Limb (tissue), 2 donors: ENCODE measurements around the gene GLIS1.

ENCODE experiments used
- DNase-seq, 2 donors: peaks; one replicate each; pipeline ENCODE4 v3.0.0-alpha.2; 2016; ENCODE audit errors: extremely low spot score in 2 of 2

GLIS1 gene

GRCh38 chr1:53511323-53511932 lies 227.5 kb downstream of the GLIS1 start:
- no peak for DNase-seq

DNA sequence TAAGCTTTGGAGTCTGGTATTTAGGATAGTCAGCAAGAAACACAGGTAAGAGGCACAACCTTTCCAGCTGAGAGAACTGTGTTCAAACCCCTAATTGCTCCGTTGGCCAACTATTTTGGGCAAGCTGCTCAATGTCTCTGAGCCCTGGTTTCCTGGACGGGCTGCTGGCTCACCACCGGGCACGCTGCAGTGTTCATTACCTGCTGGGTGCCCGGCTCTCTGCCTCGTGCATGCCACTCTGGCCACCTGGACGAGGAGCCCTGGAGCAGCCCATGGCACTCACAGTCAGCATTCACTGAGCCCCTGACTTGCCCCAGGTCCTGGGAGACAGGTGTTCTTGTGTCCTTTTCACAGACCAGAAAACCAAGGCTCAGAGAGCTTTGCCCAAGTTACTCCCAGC lies 228.7 kb downstream of the GLIS1 start:
- no peak for DNase-seq

GRCh38 chr1:53509775-53510174 lies 229.2 kb downstream of the GLIS1 start:
- DNase-seq = no peak

DNA sequence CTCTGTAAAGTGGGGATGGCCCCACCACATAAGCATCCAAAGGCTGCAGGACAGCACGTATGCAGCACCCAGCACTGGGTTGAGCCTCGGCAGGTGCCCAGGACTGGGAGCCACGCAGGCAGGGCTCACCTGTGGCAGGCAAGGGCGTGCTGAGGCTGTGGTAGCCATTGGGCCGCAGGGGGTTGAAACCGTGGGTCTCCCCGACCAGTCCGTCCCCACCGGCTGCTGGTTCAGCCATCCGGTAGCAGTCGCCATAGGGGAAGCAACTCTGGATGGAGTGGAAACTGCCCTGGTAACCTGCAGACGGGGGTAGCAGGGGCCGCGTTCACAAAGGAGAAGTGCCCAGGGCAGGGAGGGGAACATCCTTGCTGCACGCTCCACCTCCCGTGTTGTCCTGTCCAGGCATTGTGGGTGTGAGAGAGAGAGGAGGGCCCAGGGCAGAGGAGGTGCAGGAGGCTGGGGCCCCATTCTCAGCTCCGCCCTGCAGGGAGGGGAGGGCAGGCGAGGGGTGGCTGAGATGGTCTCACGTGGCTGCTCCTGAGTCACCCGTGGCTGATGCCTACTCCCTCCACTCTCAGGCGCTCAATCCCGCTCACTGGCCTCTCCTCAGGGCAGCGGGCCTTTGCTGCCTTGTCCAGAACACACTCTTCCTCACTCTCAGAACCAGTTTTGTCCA lies 229.8 kb downstream of the GLIS1 start:
- no peak for DNase-seq

DNA sequence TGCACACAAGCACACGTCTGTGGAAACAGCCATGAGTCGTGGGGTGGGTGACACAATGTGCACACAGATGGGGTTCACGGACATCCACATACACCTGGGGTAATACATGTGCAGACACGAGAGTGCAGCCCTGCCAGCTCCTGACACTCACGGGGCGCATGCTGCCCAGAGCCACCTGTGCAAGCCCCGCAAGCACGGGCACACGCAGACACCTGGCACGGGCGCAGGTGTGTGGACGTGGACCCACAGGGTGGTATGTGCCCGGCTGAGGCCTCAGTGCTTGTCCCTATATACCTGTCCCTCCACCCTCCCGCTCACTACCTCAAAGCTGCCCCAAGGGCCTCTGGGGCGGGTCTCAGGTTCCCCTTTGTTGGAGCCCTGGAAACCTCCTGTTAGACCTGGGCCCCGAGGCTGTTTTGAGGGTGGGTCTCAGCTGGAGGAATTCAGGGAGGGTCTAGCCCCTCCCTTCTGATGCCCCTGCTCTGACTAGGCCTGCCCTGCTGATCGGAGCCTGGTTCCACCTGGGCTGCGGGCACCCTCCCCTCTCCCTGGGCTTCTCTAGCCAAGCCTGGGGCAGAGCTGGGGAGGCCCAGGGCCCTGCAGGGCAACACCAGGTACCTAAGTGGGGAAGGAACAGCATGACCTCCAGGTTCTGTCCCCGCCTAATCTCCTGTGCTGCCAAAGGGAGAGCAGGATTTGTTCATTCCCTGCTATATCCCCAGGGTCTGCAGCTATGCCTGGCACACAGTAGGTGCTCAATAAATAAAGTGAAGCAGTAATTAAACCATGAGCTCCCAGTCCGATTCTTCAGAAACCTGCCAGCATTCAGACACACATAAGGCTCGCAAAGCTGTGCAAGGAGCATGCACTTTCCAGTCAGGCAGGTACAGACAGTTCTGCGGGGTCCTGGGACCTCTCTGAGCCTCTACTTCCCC lies 230.6 kb downstream of the GLIS1 start:
- DNase-seq = no peak

- DNase-seq = no peak
Observed at GRCh38 chr1:53507116-53507820, 231.7 kb downstream of the GLIS1 start.

GRCh38 chr1:53506355-53507050 lies 232.5 kb downstream of the GLIS1 start:
- no peak for DNase-seq

DNA sequence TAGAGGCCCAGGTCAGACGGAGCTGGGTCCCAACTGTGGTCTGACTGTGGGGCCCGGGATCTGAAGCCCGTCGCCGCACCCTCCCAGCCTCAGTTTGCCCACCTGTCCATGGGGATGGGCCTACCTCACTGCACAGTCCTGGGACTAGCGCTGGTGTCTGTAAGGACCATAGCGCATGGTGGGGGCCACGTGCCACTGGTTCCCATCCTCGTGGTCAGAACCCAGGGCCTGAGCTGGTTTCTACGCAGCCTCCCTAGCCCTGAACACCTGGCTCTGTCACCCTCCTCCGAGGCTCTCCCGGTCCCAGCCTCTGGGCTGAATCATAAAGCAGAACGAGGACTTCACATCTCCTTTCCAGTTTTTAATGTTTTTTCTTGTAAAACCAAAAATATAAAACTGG lies 233.1 kb downstream of the GLIS1 start:
- no peak for DNase-seq

DNA sequence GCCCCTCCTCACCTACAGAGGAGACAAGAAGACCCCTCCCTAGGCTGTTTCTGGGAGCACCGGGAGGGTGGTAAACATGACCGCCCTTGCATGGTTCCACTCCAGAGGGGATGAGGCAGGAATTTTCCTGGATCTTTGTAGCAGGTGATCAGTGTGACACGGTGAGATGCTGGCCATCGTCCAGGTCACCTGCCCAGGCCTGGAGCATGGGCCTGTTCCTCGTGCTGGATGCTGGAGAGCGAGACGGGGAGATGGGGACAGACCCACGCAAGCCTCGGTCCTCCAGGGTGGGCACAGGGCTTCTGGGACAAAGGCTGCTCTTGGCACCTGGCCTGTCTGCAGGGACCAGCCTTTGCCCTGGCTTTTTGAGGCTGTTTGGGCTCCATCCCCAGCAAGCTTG lies 233.6 kb downstream of the GLIS1 start:
- no peak for DNase-seq

GRCh38 chr1:53504901-53505300 lies 234.1 kb downstream of the GLIS1 start:
- DNase-seq = no peak

DNA sequence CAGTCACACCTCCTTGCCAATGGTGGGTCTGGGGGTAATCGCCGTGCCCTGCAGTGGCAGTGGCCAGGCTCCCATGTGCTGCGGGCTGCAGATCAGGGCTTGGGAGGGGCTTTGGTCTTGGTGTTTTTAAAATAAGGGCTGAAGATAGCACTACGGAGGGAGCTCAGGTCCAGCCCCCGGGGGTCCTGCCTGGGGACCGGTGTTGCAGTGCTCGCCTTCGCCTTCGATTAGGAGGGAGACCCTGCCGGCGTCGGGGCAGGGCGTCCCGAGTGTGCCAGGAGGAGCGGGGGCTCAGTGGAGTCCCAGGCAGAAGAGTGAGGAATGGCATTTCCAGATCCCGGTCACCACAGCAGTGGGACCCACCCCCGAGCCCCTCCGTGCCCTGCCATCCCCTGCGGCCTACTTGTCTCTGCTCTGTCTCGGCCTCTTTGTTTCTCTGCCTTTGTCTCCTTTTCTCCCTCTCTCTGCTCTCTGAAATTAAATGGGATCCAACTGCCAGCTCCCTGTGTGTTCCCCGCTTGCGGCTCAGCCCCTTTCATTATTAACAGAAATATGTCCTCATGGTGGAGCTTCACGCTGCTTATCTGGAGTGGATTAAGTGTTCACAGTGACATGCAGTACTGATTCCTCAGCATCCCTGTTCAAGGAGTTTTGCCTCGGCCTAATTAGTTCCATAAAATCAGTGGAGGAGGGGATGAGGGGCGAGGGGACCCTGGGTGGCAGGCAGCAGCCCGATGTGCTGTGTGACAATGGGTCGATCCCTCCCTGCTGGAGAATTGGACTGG lies 235.3 kb downstream of the GLIS1 start:
- DNase-seq = no peak

GRCh38 chr1:53502641-53503432 lies 236.1 kb downstream of the GLIS1 start:
- DNase-seq = no peak

DNA sequence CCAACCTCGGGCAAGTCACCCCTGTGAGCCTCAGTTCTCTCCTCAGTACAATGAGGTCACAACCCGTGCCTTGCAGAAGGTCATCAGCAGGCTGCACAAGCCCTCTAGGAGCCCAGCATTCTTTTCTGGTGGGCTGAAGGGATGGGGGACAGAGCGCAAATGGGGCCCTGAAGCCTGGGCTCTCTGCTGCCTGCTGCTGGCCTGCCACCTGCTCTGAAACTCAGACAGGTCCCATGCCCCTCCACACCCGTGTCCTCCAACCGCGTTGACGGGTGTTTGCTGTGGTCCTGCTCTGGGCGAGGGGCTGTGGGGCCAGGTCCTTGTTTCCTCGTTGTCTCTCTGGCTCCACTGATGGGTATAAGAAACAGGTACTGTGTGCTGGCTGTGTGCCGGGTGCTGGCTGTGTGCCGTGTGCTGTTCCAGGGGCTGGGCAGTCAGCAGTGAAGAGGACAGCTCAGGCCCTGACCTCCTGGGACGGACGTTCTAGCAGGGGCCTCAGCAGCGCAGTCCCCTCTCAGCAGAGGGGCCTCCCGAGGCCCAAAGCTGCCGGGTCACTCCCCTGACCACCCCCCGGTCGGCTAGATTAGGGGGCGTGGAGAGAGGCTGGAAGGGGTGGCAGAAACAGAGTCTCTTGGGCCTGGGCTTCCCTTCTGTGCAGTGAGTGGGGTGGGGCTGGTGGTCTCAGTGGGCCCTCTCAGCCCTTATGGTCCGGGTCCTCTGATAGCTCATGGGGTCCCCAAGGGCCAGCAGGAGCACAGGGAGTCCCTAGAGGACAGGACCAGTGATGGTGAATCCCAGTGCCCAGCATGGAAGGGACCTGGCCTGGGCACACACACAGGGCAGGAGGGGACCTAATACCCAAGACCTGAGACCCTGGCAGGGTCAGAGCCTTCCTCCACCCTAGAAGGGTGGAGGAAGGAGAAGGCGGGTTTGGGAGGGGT lies 237.6 kb downstream of the GLIS1 start:
- no peak for DNase-seq

GRCh38 chr1:53500204-53501064 lies 238.5 kb downstream of the GLIS1 start:
- peak in 1 of 2 donors; percentile 75 for DNase-seq

- DNase-seq = no peak
Observed at GRCh38 chr1:53499257-53500203, 239.4 kb downstream of the GLIS1 start.

DNA sequence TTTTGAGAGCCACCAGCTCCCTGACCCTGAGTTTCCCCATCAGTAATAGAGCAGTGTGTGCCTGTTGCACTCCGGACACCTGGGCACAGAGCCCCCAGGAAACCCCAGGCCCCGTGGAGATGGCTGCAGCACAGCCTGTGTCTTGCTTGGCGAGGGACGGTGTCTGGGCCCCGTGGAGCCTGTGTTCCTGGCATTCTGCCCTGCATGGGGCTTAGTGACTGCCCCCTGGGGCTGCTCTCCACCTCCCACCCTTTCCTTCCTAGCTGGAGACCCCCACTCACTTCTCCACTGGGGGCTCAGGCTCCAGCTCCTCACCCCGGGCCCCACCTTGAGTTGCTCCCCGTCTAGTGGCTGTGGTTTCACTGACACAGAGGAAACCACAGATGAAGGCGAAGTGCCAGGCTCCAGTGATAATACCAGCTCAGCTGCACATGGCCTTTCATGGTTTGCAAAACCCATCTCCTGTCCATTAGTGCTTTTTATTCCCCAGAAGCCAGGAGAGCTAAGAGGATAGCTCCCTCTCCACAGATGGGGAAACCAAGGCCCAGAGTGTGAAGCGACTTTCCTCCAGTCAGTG lies 240.3 kb downstream of the GLIS1 start:
- DNase-seq = no peak
